HepG2 (cell line): Measurements from ENCODE around the gene STKLD1. TPM values are rescaled to one million over a fixed set of nuclear protein-coding genes. Genes with fewer than 3 reads are reported as not detected.

Experiments used
- ATAC-seq: fragments of 200-7000 bp; cut with Tn5 transposase; 3 replicates; pipeline ENCODE4 v1.9.1; 2020; ENCODE audit warnings: mild to moderate bottlenecking, moderate library complexity
- BruUV-seq: library from RNA; stranded (reverse); fragments of 400-500 nt; replicated peaks from 2 replicates; lab custom pipeline; 2021; lab: Mats Ljungman, UMichigan
- CTCF ChIA-PET: fragments of 300-600 bp; formaldehyde crosslinking; extraction: SDS; loops from one replicate; lab custom pipeline; 2021; ENCODE audit warnings: low total read pairs, inconsistent platforms, low intra/inter-chr PET ratio; lab: Yijun Ruan, JAX
- POLR2A ChIA-PET: fragments of 350-600 bp; sonication (Branson Sonifier 250); formaldehyde crosslinking; loops from one replicate; lab custom pipeline; 2020; ENCODE audit warnings: antibody characterized with exemption, inconsistent platforms; lab: Yijun Ruan, JAX
- DNase-seq: peaks from one replicate; pipeline ENCODE4 v3.0.0-alpha.2; 2015; ENCODE audit warnings: low spot score
- FAIRE-seq: peaks from 3 replicates; lab custom pipeline; 2011; peaks lifted over from hg19 to GRCh38; lab: Jason Lieb, UNC
- H2AFZ ChIP-seq: one replicate; pipeline ENCODE4 v1.6.1; 2011; ENCODE audit warnings: low read length, inconsistent platforms
- H3K27ac ChIP-seq: fragments of 300-600 bp; 3 replicates; pipeline ENCODE4 v1.8.0; 2011; ENCODE audit warnings: mixed run types, mild to moderate bottlenecking, mixed read lengths, low read length, inconsistent platforms; ENCODE audit not compliant: insufficient read depth; ENCODE audit errors: extremely low read length
- H3K27me3 ChIP-seq, 2 experiments: fragments of 200-600 bp in 1 of 2; 2 replicates in 1 of 2; 3 replicates in 1 of 2; pipeline versions ENCODE4 v1.6.0 to v1.8.0; 2011; ENCODE audit warnings: low read length in 2 of 2, mild to moderate bottlenecking in 2 of 2, moderate library complexity in 2 of 2, inconsistent platforms in 1 of 2; ENCODE audit not compliant: insufficient read depth in 2 of 2, control insufficient read depth in 1 of 2
- H3K36me3 ChIP-seq, 2 experiments: fragments of 200-600 bp in 1 of 2; replicated peaks in 1 of 2; 2 replicates in 1 of 2; 3 replicates in 1 of 2; pipeline versions ENCODE4 v1.5.1 to v1.8.0; 2011; ENCODE audit warnings: low read length in 2 of 2, inconsistent platforms in 1 of 2; ENCODE audit not compliant: insufficient read depth in 2 of 2, control insufficient read depth in 1 of 2
- H3K4me1 ChIP-seq: 2 replicates; pipeline ENCODE4 v1.5.1; 2012; ENCODE audit warnings: low read length, inconsistent platforms; ENCODE audit not compliant: insufficient read depth
- H3K4me2 ChIP-seq: 2 replicates; pipeline ENCODE4 v1.6.0; 2011; ENCODE audit warnings: low read depth, low read length, inconsistent platforms
- H3K4me3 ChIP-seq, 3 experiments: fragments of 200-600 bp in 1 of 3; sonication (generic), shearing (Covaris generic) in 1 of 3; replicated peaks in 1 of 3; 2 replicates each; pipeline ENCODE4 v1.5.1; 2011 to 2016; ENCODE audit warnings: low read length in 3 of 3, inconsistent platforms in 2 of 3, low read depth in 2 of 3, mild to moderate bottlenecking in 2 of 3, control low read depth in 1 of 3, mixed read lengths in 1 of 3; ENCODE audit not compliant: insufficient read depth in 1 of 3
- H3K79me2 ChIP-seq: one replicate; pipeline ENCODE4 v1.6.1; 2011; ENCODE audit warnings: low read length, inconsistent platforms; ENCODE audit not compliant: insufficient read depth
- H3K9ac ChIP-seq: 2 replicates; pipeline ENCODE4 v1.6.0; 2011; ENCODE audit warnings: mild to moderate bottlenecking, low read depth, low read length, inconsistent platforms; ENCODE audit not compliant: insufficient read depth
- H3K9me3 ChIP-seq: 2 replicates; pipeline ENCODE4 v1.5.1; 2012; ENCODE audit warnings: mild to moderate bottlenecking, low read length
- H4K20me1 ChIP-seq: 2 replicates; pipeline ENCODE4 v1.6.0; 2011; ENCODE audit warnings: inconsistent platforms, mild to moderate bottlenecking, low read length, moderate library complexity; ENCODE audit not compliant: insufficient read depth
- ATF7-NPFF ChIP-seq: sonication (generic); formaldehyde crosslinking; IDR thresholded peaks from 2 replicates; pipeline ENCODE4 v1.8.1; 2023; ENCODE audit warnings: mild to moderate bottlenecking, low read depth, missing genetic modification reagents, moderate library complexity
- NCOA5 ChIP-seq: sonication (generic); formaldehyde crosslinking; IDR thresholded peaks from 2 replicates; pipeline ENCODE4 v1.4.0; 2020; ENCODE audit warnings: missing genetic modification reagents
- ZFP36 ChIP-seq: fragments of 150-350 bp; IDR thresholded peaks from 2 replicates; pipeline ENCODE4 v1.6.1; 2018; ENCODE audit warnings: borderline replicate concordance, low read length, low read depth; ENCODE audit not compliant: partially characterized antibody
- ZMYM3 ChIP-seq: sonication (generic); formaldehyde crosslinking; IDR thresholded peaks from 2 replicates; pipeline ENCODE4 v1.5.1; 2020; ENCODE audit warnings: mild to moderate bottlenecking, missing genetic modification reagents
- ZNF503 ChIP-seq: sonication (generic); formaldehyde crosslinking; IDR thresholded peaks from 2 replicates; pipeline ENCODE4 v1.4.0; 2020; ENCODE audit warnings: missing genetic modification reagents
- ZNF777 ChIP-seq: sonication (generic); formaldehyde crosslinking; IDR thresholded peaks from 2 replicates; pipeline ENCODE4 v1.4.0; 2020; ENCODE audit warnings: missing genetic modification reagents
- WGBS: methylation state at CpG from one replicate; pipeline ENCODE4 v1.1.6; 2017; ENCODE audit warnings: low lambda C conversion rate; 5-methylcytosine and 5-hydroxymethylcytosine counted together
- in situ Hi-C: cut with HindIII; loops from 2 replicates; pipeline ENCODE4 v1.10.0; 2017; ENCODE audit warnings: low pct_unique_long_range_greater_than_20kb; ENCODE audit not compliant: extremely low pct_ligation_motif_present
- intact Hi-C: fragments of 100-400 bp; cut with micrococcal nuclease; formaldehyde crosslinking; loops from one replicate; pipeline ENCODE4 v1.10.0; 2022; ENCODE audit not compliant: unreplicated experiment
- polyA plus RNA-seq, 8 experiments: library from polyadenylated mRNA; depleted of rRNA in 3 of 8; stranded (reverse) in 7 of 8; unstranded in 1 of 8; fragments of >200 nt; fragmentation: Illumina TruSeq in 4 of 8; extraction: Trizol in 4 of 8; gene quantifications; 2 replicates each; pipeline versions ENCODE4 v1.2.1 to v1.2.3, GENCODE V29; 2011 to 2016; ENCODE audit warnings: low read depth in 4 of 8, missing spikeins in 1 of 8, mixed read lengths in 1 of 8; ENCODE audit not compliant: insufficient read depth in 1 of 8
- total RNA-seq, 5 experiments: library from RNA; depleted of rRNA; stranded (reverse); fragments of >200 nt; fragmentation: Illumina TruSeq; extraction: Trizol; gene quantifications; 2 replicates each; pipeline ENCODE4 v1.2.3, GENCODE V29; 2016; ENCODE audit warnings: low read depth in 1 of 5

Gene STKLD1
- total and polyA plus RNA-seq, 2 of the 13 experiments (the other 11 are each of a cell fraction or from before 2014, with no cell fraction given) = 1.5 to 2.2 TPM

- TF ChIP-seq ATF7-NPFF (CRISPR knock-in tag) (no peak), ZNF777 (CRISPR knock-in tag) (0 out of 2 replicates have a peak, but pooled peaks have one; percentile 27)
Measured at GRCh38 chr9:133429641-133430161, 53.5 kb downstream of the STKLD1 start (continued).

GRCh38 chr9:133430244-133430643 is 54.1 kb downstream of the STKLD1 start:
- TF ChIP-seq ZFP36 (peak; percentile 77), NCOA5 (CRISPR knock-in tag) (no peak), ZMYM3 (CRISPR knock-in tag) (0 out of 2 replicates have a peak, but pooled peaks have one; percentile 11), ZNF503 (no peak)
- TF ChIP-seq, all 625 proteins: peak for 2
- no peak for ATAC-seq
- Histone ChIP-seq H3K4me2 (no peak overlapping the region), H3K9ac (no peak overlapping the region), H3K27me3 (no peaks in the 10 kb centered on the region; a peak in 1 of 5 replicates), H2AFZ (no peak overlapping the region), H3K4me3 (no peak overlapping the region), H3K36me3 (no peaks in the 10 kb centered on the region), H3K79me2 (no peaks in the 10 kb centered on the region), H4K20me1 (no peaks in the 10 kb centered on the region), H3K4me1 (peaks cover 23% of the 10 kb centered on the region), H3K27ac (no peak overlapping the region), H3K9me3 (no peaks in the 10 kb centered on the region)
- in situ Hi-C loops (no loop called here), intact Hi-C loops (no loop called here)
- ChIA-PET CTCF (no interaction called here), POLR2A (no interaction called here)
- 47% methylated on average over 1 of the region's 1 CpG for WGBS
- BruUV-seq = no TSS peak
- no peak for FAIRE-seq
- DNase-seq = no peak
